ENCODE data around the gene STX4. TPM values are rescaled to one million over a fixed set of nuclear protein-coding genes. Genes with fewer than 3 reads are reported as not detected.
"Not testable (repeated sequence)": the region's sequence is repeated elsewhere in the genome, so short reads cannot be mapped to it uniquely, and the experiment has no call there.

The STX4 gene
- total RNA-seq, 1 donor from 2014 or later = 111 TPM

DNA sequence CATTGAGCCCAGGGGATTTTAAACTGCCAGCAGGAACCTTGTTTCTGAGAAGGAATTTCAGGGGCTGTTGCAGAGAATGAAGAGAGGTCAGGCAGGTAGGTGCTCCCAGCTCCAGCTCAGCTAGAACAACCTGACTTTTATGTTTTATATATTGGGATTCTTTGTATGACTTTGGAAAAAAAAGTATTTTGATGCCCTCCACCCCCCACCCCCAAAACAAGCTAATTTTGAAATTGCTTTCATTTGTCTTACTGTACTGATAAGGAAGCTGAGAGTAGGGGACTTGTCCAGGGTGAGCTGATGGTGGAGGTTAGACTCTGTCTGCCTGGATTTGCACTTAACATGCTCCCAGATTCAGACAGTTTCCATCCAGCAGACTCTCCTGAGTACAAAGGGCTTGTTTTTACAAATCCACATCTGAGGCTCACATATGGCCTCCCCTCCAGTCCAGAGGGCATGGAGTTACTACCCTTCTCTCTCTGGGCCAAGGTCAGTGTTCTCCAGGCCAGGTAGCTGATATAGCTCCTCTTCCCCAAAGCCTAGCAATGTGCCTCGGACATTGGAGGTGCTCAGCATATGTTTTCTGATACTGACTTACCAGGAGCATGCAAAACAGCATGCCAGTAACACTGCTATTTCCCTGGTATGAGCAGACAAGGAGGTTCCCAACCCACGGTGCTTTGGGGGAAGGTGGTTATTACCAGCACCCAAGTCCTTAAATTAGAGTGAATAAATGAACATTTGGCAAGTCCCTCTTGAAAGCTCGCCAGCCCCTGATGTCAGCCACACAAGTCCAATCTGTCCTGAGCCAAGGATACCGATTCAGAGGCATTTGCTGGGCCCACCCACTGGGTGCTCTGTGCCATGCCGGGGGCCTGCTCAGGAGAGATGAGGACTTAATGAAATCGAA lies 34.3 kb upstream of the STX4 start:
- DNase-seq (ENCODE audit: low spot score) = no peak

DNA sequence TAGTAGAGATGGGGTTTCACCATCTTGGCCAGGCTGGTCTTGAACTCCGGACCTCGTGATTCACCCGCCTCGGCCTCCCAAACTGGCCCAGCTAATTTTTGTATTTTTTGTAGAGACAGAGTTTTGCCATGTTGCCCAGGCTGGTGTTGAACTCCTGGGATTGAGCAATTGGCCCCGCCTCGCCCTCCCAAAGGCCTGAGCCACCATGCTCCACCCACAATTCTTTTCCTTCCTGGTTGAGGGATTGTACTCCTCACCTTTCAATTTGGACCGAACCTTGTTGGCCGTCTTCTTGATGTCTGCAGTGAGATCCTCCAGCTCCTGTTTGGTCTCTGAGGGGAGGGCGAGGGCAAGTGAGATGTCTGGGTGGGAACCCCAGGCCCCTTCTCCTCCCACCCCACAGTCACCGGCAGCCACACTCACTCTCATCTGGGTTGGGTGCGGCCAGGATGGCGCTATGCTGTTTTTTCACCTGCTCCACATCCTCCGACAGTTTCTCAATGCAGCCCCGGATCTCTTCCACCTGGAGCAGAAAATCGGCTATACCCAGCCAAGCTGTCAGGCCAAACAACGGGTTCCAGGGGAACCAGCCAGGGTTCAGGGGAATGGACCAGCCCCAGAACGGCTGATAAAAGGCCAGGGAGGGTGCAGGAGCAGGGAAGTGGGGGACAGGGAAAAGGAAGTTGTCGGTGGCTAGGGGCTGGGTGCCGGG lies 32.5 kb upstream of the STX4 start:
- no peak for DNase-seq (ENCODE audit: low spot score)

DNA sequence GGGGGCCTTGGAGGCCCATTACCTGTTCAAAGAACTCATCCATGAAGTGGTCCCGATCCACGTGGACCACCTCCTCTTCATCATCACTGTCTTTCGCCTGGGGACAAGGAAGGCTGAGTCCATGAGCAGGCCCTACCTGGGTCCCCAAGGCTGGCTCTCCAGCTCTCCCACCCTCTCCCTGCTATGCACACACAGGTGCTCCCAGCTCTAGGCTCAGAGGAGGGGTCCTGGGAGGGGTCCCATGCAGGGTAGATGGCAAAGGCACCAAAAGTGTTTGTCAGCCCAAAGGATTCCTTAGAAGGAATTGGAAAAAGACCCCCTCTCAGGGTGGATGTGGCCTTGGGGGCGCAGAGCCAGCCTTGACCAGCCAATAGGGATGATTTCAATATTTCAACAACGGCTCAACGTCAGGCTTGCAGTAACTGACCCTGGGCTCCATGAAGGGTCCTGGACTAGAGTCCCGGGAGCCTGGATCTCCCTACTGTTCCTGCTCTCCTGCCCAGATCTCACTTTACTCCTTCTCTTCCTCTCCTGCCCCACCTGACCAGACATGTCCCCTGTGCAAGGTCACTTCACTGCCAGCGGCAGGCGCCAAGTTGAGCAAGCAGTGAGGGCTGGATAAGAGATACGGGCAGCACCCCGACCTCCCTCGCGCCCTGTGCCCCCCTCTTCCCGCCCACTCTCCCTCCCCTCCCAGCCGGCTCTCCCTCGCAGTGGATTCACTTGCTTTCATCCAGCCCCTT lies 31.7 kb upstream of the STX4 start:
- no peak for DNase-seq (ENCODE audit: low spot score)

DNA sequence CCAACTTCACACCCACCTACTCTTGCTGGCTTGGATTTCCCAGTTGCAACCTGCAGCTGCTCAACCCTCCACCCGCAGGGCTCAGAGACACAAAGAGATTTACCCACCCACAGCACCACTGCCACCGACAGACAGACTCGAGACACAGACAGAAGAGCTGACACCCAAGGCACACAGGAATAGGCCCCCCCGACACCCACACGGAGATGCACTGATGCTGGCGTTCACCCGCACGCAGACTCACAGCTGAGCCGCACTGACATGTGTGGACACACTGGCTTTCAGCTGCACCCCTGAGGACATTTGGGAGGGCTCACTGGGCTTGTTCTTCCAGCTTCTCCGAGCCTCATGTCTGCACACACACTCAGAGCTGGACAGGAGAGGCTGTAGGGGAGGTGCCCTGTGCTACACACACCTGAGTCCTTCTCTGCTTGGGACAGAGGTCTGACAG lies 31.1 kb upstream of the STX4 start:
- DNase-seq (ENCODE audit: low spot score) = no peak

DNA sequence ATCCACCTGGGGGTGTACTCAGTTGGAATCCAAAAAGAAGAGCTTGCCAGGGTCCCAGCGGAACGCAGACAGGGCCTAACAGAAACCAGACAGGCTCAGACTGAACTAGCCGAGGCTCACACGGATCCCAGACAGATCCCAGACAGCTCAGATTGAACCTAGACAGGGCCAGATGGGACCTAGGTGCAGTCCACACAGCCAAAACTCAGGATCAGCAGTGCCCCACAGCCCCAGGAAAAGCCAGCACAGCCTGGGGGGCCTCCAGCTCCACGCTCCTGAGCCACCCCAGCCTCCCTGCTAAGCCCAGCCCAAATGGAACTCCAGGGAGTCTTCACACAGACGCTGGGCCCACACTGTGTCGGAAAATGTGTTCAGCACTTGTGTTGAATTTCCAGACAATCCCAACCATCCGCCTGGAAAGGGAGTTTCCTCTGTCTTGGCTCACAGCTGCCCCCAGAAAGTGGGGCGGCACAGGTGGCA lies 30.5 kb upstream of the STX4 start:
- no peak for DNase-seq (ENCODE audit: low spot score)

DNA sequence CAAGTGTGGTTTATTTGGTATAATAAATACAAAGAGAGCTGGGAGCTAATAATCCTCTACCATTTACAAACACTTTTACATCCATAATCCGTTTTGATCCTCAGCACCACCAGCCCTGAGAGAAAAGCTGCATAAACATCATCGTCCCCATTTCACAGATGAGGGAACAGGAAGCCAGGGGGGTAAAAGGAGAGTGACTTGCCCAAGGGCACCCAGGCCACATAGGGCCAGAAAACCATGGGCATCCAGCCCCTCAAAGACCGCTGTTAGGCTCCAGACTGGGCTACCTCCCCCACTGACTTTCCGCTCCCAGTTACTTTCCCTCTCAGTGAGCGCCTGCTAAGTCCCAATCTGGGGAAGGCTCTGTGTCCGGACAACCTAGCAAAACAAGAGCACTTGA lies 29.6 kb upstream of the STX4 start:
- DNase-seq (ENCODE audit: low spot score) = no peak

DNA sequence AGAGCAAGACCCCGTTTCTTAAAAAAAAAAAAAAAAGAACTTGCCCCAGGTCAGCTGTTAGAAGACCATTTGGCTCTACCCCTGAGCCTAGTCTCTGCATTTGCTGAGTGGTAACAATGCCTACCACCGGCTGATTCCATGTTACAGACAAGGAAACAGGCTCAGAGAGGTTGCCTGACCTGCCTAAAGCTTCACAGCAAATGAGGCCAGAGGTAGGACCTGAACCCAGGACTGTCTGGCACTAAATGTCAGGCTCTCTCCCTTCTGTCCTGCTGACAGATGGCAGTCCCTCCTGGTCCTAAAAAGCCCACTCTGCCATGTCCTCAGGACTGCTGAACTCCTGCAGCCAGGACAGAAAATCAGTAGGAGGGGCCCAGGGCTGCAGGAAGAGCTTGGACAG lies 28.7 kb upstream of the STX4 start:
- DNase-seq (ENCODE audit: low spot score) = no peak

DNA sequence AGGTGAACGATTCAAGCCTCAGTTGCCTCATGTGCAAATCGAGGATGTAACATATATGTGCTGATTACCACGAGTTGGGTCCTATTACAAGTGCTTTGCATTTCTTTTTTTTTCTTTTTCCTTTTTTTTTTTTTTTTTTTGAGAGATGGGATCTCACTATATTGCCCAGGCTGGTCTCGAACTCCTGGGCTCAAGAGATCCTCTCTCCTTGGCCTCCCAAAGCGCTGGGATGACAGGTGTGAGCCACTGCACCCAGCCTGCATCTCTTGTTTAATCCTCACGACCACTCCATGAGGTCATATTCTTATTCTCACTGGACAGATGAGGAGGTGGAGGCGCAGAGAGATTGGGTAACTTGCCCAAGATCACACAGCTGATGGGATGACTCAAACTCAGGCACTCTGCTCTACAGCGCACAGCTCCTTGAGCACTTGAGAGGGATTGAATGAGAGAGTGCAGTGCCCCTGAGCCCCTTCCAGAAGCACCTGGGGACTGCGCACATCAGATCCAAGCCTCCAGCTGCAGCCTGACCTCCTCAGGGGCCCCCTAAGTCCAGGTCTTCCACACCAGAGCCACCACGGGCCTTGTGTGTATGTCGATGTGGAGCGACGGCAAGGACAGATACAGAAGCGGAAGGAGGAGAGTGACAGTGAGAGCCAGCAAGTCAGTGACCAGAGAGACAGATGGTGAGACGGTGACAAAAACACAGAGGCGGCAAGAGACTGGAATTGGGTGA lies 27.8 kb upstream of the STX4 start:
- DNase-seq (ENCODE audit: low spot score) = no peak

DNA sequence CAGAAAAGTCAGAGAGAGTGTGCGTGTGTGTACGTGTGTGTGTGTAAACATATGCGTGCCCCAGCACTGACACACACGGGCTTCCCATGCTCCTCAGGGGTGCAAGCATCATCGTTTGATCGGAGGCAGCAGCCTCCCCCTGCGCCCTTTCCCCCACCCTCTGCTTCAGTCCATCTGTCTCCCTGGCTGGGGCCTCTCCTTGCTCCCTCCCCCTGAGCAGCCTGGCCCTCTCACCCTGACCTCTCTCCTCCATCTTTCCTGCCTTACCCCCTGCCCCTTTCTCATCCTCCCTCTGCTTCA lies 27.3 kb upstream of the STX4 start:
- DNase-seq (ENCODE audit: low spot score) = no peak

DNA sequence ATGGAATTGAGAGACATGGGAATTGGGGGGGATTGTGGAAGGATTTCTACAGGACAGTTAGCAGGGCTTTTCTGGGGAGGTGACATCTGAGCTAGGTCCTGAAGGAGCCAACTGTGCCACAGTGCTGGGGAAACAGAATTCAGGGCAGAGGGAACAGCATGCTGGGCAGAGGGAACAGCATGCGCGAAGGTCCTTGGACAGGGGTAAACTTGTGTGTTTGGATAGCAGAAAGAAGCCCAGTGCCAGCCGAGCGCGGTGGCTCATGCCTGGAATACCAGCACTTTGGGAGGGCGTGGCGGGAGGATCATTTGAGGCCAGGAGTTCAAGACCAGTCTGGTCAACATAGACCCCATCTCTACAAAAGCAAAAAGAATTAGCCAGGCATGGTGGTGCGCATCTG lies 26.8 kb upstream of the STX4 start:
- no peak for DNase-seq (ENCODE audit: low spot score)

DNA sequence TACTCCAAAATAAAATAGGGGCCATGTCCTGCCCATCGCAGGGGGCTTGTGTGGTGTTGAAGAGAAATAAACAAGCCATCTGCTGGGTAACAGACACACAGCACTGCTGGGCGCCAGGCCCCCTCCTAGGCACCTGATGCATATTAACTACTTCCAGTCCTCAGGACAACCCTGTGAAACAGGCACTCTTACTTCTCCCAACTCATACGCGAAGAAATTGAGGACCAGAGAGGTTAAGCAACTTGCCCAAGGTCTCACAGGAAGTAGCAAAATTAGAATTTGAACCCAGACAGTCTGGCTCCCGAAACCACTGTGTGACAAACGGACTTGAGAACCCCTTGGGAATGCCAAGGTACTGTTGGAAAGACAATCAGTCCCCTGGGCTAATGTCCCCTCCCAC lies 25.7 kb upstream of the STX4 start:
- no peak for DNase-seq (ENCODE audit: low spot score)

DNA sequence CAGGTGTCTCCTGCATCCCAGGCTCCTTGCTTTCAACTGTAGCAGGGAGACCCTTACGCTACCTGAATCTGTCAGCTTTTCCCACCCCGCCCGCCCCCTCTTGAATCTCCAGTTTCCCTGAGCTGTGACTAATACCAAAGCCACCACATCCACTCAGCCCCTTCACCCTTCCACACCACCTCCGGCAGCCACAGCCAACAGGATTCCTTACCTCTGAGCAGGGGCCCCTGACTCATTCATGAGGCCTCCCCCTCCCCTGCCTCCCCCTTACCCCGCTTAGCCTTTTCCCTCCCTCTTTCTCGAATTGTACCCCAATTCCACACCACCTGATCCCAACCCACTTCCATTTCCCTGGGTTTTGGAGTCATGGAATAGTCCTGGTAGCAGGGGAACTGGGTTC lies 25.2 kb upstream of the STX4 start:
- no peak for DNase-seq (ENCODE audit: low spot score)

DNA sequence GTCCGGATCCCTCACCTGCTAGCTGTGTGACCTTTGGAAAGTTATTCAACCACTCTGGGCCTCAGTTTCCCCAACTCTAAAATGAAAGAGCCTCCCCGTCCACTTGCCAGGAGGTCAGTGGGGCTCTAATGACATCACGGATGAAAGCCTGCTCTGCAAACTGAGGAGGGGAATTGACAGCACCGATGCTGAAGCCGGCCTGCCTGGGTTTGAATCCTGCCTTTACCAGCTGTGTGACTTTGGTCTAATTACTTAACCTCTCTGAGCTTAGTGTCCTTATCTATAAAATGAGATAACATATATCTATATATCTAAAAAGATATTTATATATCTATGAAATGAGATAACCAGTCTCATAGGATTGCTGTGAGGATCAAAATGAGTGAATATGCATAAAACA lies 24.8 kb upstream of the STX4 start:
- no peak for DNase-seq (ENCODE audit: low spot score)

DNA sequence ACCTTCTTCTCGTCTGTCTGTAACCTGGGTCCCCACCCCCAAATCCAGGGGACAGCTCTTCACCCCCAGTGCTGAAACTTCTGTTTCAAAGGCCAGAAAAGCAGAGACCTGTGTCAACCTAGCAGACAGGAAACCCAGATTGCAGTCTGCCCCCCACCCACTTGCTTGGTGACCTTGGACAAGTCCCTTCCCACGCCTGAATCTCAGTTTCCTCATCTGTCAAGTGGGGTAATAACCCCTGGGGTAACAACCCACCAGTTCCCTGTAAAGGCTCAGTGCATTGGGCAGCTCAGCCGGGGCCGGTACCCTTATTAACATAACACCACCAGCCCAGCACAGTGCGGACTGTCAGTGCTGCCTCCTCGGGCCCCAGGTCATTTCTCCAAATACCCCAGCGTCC lies 24.2 kb upstream of the STX4 start:
- DNase-seq (ENCODE audit: low spot score) = no peak

DNA sequence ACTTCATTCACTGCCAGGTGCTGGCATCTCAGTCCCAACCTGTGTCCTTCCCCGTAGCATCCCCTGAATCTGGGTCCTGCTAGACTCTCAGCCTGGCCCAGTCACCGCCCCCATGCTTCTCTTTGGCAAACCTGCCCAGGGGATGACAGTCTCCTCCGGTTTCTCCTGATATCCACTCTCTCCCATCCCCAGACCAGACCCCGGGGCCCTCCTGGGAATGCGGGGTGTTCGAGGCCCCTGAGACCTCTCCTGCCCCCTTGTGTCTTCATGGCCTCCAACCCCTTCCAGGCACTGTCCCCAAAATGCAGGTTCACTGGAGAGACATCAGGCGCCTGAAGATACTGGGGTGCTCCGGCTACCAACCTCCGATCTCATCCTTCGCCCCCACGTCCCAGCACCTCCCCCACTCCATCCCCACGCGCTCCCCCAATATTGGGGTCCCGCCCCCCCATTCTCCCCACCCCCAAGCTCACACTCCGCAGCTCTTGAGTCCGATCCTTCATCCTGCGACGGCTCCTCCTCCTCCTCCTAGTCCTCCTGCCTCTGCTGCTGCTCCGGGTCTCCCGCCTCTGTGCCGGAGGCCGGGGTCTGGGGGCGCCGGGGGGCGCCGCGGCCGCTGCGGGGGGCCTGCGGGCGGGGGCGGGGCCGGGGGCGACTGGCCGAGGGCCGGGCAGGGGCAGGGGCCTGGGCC lies 23.3 kb upstream of the STX4 start:
- DNase-seq (ENCODE audit: low spot score) = no peak

DNA sequence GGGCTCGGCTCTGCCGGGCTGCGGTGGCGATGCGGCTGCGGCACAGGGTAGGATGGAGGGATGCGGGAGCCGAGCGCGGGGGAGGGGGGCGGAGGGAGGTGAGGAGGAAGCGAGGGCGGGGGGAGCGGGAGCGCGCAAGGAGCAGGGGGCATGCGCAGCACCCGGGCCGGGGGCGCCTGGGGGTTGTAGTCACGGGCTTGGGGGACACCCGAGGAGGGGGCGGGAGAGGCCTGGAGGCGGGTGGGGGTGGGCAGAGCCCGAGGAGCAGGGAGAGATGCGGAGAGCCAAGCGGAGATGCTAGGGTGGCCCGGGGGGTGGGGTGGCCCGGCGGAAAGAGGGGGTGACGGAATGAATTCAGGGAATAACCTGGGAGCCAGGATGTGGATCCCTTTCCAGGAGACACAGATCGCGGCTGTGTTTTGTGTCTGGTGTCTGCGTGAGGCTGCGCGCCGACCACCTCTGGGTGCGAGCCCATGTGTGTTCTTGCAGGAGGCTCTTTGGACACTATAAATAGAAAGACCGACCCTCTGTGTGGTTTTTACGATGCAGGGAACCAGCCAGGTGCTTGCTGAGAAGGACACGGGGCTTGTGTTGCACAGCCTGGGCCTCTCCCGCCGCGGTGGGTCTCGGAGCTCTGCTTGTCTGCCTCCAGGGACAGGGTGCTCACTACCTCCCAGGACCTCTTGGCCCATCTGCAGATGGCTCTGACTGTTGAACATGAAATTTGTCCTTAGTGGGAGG lies 22.6 kb upstream of the STX4 start, which contains the start of gene STX1B:
Gene STX1B (minus strand): TSS at position 54 of the 741 bp plus-strand sequence. CDS start 242 bp downstream, outside the sequence.
- no peak for DNase-seq (ENCODE audit: low spot score)

DNA sequence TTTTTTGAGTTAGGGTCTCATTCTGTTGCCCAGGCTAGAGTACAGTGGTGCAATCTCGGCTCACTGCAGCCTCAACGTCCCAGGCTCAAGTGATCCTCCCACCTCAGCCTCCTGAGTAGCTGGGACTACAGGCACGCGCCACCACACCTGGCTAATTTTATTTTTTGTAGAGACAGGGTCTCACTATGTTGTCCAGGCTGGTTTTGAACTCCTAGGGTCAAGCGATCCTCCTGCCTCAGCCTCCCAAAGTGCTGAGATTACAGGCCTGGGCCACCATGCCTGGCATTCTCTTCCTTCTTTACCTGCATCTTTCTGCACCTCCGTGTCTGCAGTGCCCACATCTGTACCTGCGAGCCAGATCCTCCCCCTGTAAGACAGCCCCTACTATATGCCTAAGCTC lies 21.5 kb upstream of the STX4 start:
- DNase-seq (ENCODE audit: low spot score) = not testable (repeated sequence)

DNA sequence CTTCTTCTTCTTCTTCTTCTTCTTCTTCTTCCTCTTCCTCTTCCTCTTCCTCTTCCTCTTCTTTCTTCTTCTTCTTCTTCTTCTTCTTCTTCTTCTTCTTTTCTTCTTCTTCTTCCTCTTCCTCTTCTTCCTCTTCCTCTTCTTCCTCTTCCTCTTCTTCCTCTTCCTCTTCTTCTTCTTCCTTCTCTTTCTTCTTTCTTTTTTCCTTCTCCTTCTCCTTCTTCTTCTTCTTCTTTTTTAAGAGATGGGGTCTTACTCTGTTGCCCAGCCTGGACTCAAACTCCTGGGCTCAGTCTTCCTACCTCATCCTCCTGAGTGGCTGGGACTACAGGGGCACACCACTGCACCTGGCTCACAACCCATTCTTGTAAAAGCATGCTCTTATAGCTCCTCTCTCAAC lies 20.1 kb upstream of the STX4 start:
- not testable (repeated sequence) for DNase-seq (ENCODE audit: low spot score)

DNA sequence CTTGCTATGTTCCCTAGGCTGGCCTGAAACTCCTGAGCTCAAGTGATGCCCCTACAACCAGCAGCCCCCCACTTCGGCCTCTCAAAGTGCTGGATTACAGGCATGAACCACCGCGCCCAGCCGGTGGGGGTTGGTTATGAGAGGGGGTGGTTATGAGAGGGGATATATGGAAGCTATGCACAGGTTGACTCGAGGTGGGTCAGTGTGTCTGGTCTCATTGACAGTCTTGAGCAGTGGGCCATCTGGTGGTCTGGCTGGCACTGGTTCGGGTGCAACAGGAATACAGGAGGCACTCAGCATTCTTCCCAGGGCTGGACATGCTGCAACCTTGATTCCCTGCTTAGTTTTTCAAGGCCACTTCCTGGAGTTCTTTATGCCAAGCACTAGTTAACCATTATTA lies 17.3 kb upstream of the STX4 start:
- DNase-seq (ENCODE audit: low spot score) = no peak

DNA sequence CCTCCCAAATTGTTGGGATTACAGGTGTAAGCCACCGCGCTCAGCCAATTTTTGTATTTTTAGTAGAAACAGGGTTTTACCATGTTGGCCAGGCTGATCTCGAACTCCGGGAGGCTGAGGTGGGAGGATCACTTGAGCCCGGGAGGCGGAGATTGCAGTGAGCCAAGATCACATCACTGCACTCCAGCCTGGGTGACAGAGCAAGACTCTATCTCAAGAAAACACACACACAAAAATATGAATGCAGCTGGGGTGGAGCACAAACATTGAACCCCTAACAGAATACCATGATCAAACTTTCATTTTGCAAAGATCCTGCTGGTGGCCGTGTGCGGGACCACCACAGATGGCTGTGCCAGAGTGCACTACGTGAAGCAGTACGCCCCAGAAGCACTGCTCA lies 15.6 kb upstream of the STX4 start:
- not testable (repeated sequence) for DNase-seq (ENCODE audit: low spot score)

Measured in mesenteric fat pad (tissue), 1 donor.